Loucy (cell line): ENCODE data around the gene FARP1.

Experiments
- CTCF ChIP-seq: fragments of 200-600 bp; sonication (generic); conservative IDR thresholded peaks from 2 replicates; pipeline ENCODE4 v1.5.1; 2014; ENCODE audit warnings: mild to moderate bottlenecking, antibody characterized with exemption, low read length
- EZH2phosphoT487 ChIP-seq: fragments of 200-600 bp; IDR thresholded peaks from 2 replicates; pipeline ENCODE4 v1.6.1; 2018; ENCODE audit warnings: antibody characterized with exemption, mild to moderate bottlenecking, moderate library complexity, borderline replicate concordance

GRCh38 chr13:98399756-98400155, 256.9 kb downstream of the FARP1 start:
- TF ChIP-seq CTCF: no peak
- no peak for TF ChIP-seq EZH2phosphoT487
